ENCODE data around the gene MAN2A2. TPM values are rescaled to one million over a fixed set of nuclear protein-coding genes. Genes with fewer than 3 reads are reported as not detected.
"Not testable (repeated sequence)": the region's sequence is repeated elsewhere in the genome, so short reads cannot be mapped to it uniquely, and the experiment has no call there.

Gene MAN2A2
- polyA plus RNA-seq, 1 experiment = 14.3 TPM

DNA sequence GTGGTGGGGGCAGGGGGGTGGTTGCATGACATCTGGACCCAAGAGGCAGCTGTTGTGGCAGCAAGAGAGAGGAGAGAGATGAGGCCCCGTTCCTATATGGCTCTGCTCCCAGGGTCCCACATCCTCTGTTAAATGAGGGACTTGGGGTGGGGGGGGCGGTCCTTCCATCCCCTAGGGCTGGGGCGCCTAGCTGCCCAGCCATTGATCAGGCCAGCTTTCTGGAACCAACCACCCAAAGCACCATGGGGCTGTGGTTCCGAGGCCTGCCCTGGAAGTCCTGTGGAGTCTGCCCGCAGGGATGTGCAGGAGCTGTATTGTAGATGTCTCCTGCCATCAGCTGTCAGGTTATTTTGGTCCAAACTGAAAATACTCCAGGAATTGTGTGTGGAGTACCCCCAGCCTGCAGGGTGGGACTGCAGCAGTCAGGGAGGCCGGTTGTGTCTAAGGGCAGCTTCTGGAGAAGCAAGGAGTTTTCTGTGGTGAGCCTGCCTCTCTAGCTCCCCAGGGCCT, 29.6 kb upstream of the MAN2A2 start:
- Histone ChIP-seq H3K27ac (ENCODE audit: low read depth, low read length) (no peak overlapping the region), H3K4me3 (ENCODE audit: low read depth, low read length) (peak overlapping the region; percentile 17; the same call in 1 of the 2 replicates), H3K27me3 (ENCODE audit: control insufficient read depth, insufficient read depth, low read length) (no peaks in the 10 kb centered on the region), H3K9me3 (ENCODE audit: control insufficient read depth, insufficient read depth, low read length) (no peaks in the 10 kb centered on the region; the same call in 1 of the 2 replicates)
- POLR2A ChIA-PET = no interaction called here
- no peak for DNase-seq (ENCODE audit: low read depth, low spot score)
- CTCF ChIA-PET = interaction anchor here (1.1 to 1.3 kb wide), 2 partner anchors 12 to 59 kb away, joined by 3 to 6 read pairs; partner anchors contain the start of gene HDDC3
- no peak for TF ChIP-seq CTCF (IDR thresholded peaks at IDR 0.05; ENCODE audit: low read depth, low read length)

DNA sequence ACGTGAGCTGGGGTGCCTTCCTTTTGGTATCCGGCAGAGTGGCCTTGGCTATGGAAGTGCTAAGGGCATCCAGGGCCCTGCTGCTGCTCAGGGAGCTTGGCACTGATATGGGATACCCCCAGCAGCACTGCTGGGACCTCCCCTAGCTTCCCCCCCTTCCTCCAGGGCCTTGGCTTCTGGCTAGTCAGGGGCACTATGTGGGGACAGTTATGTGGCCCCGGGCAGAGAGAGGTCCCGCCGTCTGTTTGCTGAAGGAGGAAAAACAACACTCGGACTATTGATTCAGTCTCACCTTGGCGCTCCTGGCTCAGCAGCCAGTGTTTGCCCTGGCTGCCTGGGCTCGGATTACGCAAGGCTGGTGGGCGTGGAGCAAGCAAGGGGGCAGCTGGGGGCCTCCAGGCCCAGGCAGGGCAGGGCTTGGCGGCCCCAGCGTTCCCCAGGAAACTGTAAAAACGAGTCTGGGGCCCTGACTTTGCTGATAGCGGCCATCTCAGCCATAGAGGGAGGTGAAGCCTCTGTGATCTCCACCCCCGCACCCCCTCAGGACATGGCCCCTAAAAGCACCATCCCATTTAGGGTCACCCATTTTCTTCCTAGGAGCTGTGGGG, 29.0 kb upstream of the MAN2A2 start:
- H3K27me3 ChIP-seq (ENCODE audit: control insufficient read depth, insufficient read depth, low read length) = no peaks in the 10 kb centered on the region
- 0 out of 2 replicates have a peak overlapping the region, but pooled peaks have one; percentile 17 for H3K4me3 ChIP-seq (ENCODE audit: low read depth, low read length)
- no peak for TF ChIP-seq CTCF (IDR thresholded peaks at IDR 0.05; ENCODE audit: low read depth, low read length)
- no peak for DNase-seq (ENCODE audit: low read depth, low spot score)
- CTCF ChIA-PET = interaction anchor here (1.1 to 1.3 kb wide), 2 partner anchors 11 to 58 kb away, joined by 3 to 6 read pairs; partner anchors contain the start of gene HDDC3
- POLR2A ChIA-PET = no interaction called here
- H3K9me3 ChIP-seq (ENCODE audit: control insufficient read depth, insufficient read depth, low read length) = no peaks in the 10 kb centered on the region; the same call in 1 of the 2 replicates
- no peak overlapping the region for H3K27ac ChIP-seq (ENCODE audit: low read depth, low read length)

DNA sequence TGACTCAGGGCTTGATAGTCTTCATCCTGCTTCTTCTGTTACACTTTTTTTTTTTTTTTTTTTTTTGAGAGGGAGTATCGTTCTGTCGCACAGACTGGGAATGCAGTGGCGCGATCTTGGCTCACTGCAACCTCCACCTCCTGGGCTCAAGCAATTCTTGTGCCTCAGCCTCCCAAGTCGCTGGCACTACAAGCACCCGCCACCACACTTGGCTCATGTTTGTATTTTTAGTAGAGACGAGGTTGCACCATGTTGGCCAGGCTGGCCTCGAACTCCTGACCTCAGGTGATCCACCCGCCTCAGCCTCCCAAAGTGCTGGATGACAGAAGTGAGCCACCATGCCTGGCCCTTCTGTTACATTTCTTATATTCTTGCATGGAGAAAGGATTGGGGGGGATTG, 28.1 kb upstream of the MAN2A2 start:
- H3K27ac ChIP-seq (ENCODE audit: low read depth, low read length); CTCF ChIA-PET; H3K9me3 ChIP-seq (ENCODE audit: control insufficient read depth, insufficient read depth, low read length); DNase-seq (ENCODE audit: low read depth, low spot score); POLR2A ChIA-PET; H3K27me3 ChIP-seq (ENCODE audit: control insufficient read depth, insufficient read depth, low read length); H3K4me3 ChIP-seq (ENCODE audit: low read depth, low read length): not testable (repeated sequence)

- CTCF ChIA-PET = interaction anchor here (1.2 kb wide), 1 partner anchor 10 kb away, joined by 4 read pairs; no protein-coding TSS in a partner anchor
- DNase-seq (ENCODE audit: low read depth, low spot score) = no peak
Measured at GRCh38 chr15:90875549-90875981, 27.5 kb upstream of the MAN2A2 start.

GRCh38 chr15:90876046-90876445, 27.1 kb upstream of the MAN2A2 start:
- H3K27ac ChIP-seq (ENCODE audit: low read depth, low read length) = no peak overlapping the region
- POLR2A ChIA-PET = no interaction called here
- no peak for TF ChIP-seq CTCF (IDR thresholded peaks at IDR 0.05; ENCODE audit: low read depth, low read length)

More at GRCh38 chr15:90875549-90875981, 27.5 kb upstream of the MAN2A2 start:
- TF ChIP-seq CTCF (IDR thresholded peaks at IDR 0.05; ENCODE audit: low read depth, low read length) = no peak
- Histone ChIP-seq H3K27me3 (ENCODE audit: control insufficient read depth, insufficient read depth, low read length) (no peaks in the 10 kb centered on the region), H3K4me3 (ENCODE audit: low read depth, low read length) (no peak overlapping the region), H3K9me3 (ENCODE audit: control insufficient read depth, insufficient read depth, low read length) (no peaks in the 10 kb centered on the region; the same call in 1 of the 2 replicates), H3K27ac (ENCODE audit: low read depth, low read length) (no peak overlapping the region)
- POLR2A ChIA-PET = no interaction called here

More at GRCh38 chr15:90876046-90876445, 27.1 kb upstream of the MAN2A2 start:
- DNase-seq (ENCODE audit: low read depth, low spot score) = no peak
- no peak overlapping the region for H3K4me3 ChIP-seq (ENCODE audit: low read depth, low read length)
- H3K9me3 ChIP-seq (ENCODE audit: control insufficient read depth, insufficient read depth, low read length) = no peaks in the 10 kb centered on the region; the same call in 1 of the 2 replicates
- H3K27me3 ChIP-seq (ENCODE audit: control insufficient read depth, insufficient read depth, low read length) = no peaks in the 10 kb centered on the region
- CTCF ChIA-PET = interaction anchor here (1.2 kb wide), 1 partner anchor 10 kb away, joined by 4 read pairs; no protein-coding TSS in a partner anchor
